GM23338 (cell line): ENCODE data around the gene WDR1.
A peak's percentile ranks its signal among the peaks of the same experiment; 100 is the strongest.

Source experiments
- CREB1 ChIP-seq: fragments of 250-450 bp; sonication (Bioruptor Pico); IDR thresholded peaks from 2 replicates; pipeline ENCODE4 v1.5.0; 2020; ENCODE audit warnings: low read depth, mild to moderate bottlenecking, moderate library complexity
- CTCF ChIP-seq, 2 experiments: fragments of 200-600 bp in 1 of 2; sonication (generic) in 1 of 2; conservative IDR thresholded peaks; 2 replicates each; pipeline versions ENCODE4 v1.5.1 to v1.6.1; 2016 to 2017; ENCODE audit warnings: antibody characterized with exemption in 2 of 2, low read depth in 2 of 2, mild to moderate bottlenecking in 2 of 2, moderate library complexity in 1 of 2
- EZH2 ChIP-seq: fragments of 200-600 bp; sonication (generic); IDR thresholded peaks from one replicate; pipeline ENCODE4 v1.8.0; 2017; ENCODE audit warnings: antibody characterized with exemption, mild to moderate bottlenecking, low read depth; ENCODE audit not compliant: unreplicated experiment
- EZH2phosphoT487 ChIP-seq: fragments of 200-600 bp; sonication (generic); IDR thresholded peaks from one replicate; pipeline ENCODE4 v1.8.1; 2018; ENCODE audit warnings: antibody characterized with exemption; ENCODE audit not compliant: unreplicated experiment
- POLR2AphosphoS5 ChIP-seq: IDR thresholded peaks from 2 replicates; pipeline ENCODE4 v1.6.1; 2016; ENCODE audit warnings: antibody characterized with exemption, low read depth
- TF ChIP-seq, protein P1 (sequence below): IDR thresholded peaks from one replicate; pipeline ENCODE4 v1.6.1; 2018; ENCODE audit warnings: antibody characterized with exemption; ENCODE audit not compliant: unreplicated experiment

GRCh38 chr4:10157478-10158332, 41.1 kb upstream of the WDR1 start:
- TF ChIP-seq CTCF (conservative IDR thresholded peaks at IDR 0.05; ENCODE audit: low read depth in 2 of 2) (peak; percentile 85 to 90), EZH2 (no peak), POLR2AphosphoS5 (no peak), EZH2phosphoT487 (no peak), CREB1 (CRISPR knock-in tag) (no peak)
- TF ChIP-seq, protein P1, sequence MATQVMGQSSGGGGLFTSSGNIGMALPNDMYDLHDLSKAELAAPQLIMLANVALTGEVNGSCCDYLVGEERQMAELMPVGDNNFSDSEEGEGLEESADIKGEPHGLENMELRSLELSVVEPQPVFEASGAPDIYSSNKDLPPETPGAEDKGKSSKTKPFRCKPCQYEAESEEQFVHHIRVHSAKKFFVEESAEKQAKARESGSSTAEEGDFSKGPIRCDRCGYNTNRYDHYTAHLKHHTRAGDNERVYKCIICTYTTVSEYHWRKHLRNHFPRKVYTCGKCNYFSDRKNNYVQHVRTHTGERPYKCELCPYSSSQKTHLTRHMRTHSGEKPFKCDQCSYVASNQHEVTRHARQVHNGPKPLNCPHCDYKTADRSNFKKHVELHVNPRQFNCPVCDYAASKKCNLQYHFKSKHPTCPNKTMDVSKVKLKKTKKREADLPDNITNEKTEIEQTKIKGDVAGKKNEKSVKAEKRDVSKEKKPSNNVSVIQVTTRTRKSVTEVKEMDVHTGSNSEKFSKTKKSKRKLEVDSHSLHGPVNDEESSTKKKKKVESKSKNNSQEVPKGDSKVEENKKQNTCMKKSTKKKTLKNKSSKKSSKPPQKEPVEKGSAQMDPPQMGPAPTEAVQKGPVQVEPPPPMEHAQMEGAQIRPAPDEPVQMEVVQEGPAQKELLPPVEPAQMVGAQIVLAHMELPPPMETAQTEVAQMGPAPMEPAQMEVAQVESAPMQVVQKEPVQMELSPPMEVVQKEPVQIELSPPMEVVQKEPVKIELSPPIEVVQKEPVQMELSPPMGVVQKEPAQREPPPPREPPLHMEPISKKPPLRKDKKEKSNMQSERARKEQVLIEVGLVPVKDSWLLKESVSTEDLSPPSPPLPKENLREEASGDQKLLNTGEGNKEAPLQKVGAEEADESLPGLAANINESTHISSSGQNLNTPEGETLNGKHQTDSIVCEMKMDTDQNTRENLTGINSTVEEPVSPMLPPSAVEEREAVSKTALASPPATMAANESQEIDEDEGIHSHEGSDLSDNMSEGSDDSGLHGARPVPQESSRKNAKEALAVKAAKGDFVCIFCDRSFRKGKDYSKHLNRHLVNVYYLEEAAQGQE = no peak
